Fibroblast of skin of scalp (primary cell): ENCODE measurements around the gene LILRB5.
"Not testable (repeated sequence)": the region's sequence is repeated elsewhere in the genome, so short reads cannot be mapped to it uniquely, and the experiment has no call there.

ENCODE experiments used
- DNase-seq: peaks from one replicate; pipeline ENCODE4 v3.0.0-alpha.2; 2013

Gene LILRB5

GRCh38 chr19:54211235-54211634 lies 45.8 kb downstream of the LILRB5 start:
- DNase-seq, result no peak

- peak; percentile 97 for DNase-seq
These were observed 47.1 kb downstream of the LILRB5 start for GRCh38 chr19:54209811-54210494.

- DNase-seq, result peak; percentile 11
These were observed 47.8 kb downstream of the LILRB5 start for GRCh38 chr19:54209058-54209810.

- DNase-seq, result peak; percentile 15
These were observed 48.4 kb downstream of the LILRB5 start for GRCh38 chr19:54208784-54209057.

GRCh38 chr19:54207983-54208783 lies 48.9 kb downstream of the LILRB5 start:
- peak; percentile 22 for DNase-seq

- no peak for DNase-seq
These were observed 49.4 kb downstream of the LILRB5 start for GRCh38 chr19:54207676-54207982.

GRCh38 chr19:54207193-54207592 lies 49.9 kb downstream of the LILRB5 start:
- not testable (repeated sequence) for DNase-seq

GRCh38 chr19:54206831-54207177 lies 50.3 kb downstream of the LILRB5 start:
- DNase-seq, result no peak

GRCh38 chr19:54206030-54206830 lies 50.8 kb downstream of the LILRB5 start:
- DNase-seq, result no peak

GRCh38 chr19:54204767-54205468 lies 52.2 kb downstream of the LILRB5 start:
- DNase-seq, result no peak

- DNase-seq, result no peak
These were observed 53.9 kb downstream of the LILRB5 start for GRCh38 chr19:54203151-54203611.

GRCh38 chr19:54201980-54202379 lies 55.1 kb downstream of the LILRB5 start:
- no peak for DNase-seq

- no peak for DNase-seq
These were observed 55.8 kb downstream of the LILRB5 start for GRCh38 chr19:54201172-54201701.
